Activated naive CD8-positive, alpha-beta T cell treated with anti-CD3 and anti-CD28 coated beads, Interleukin-2, amount 50 U/mL, for 24 hours (primary cell): ENCODE results near the gene ZMIZ1.
"Not testable (repeated sequence)": the region's sequence is repeated elsewhere in the genome, so short reads cannot be mapped to it uniquely, and the experiment has no call there.

Source experiments
- ATAC-seq: fragments of 150-1000 bp; cut with Tn5 transposase; one replicate; pipeline ENCODE4 v1.10.0; 2021
- DNase-seq: peaks from one replicate; pipeline ENCODE4 v3.0.0; 2021
- H3K27ac Mint-ChIP-seq: one replicate; pipeline ENCODE4 v1.8.0; 2021; ENCODE audit warnings: mild to moderate bottlenecking, mixed read lengths
- H3K27me3 Mint-ChIP-seq: one replicate; pipeline ENCODE4 v1.8.0; 2021; ENCODE audit warnings: mixed read lengths
- H3K36me3 Mint-ChIP-seq: one replicate; pipeline ENCODE4 v1.8.0; 2021; ENCODE audit warnings: low read depth, mixed read lengths
- H3K4me1 Mint-ChIP-seq: one replicate; pipeline ENCODE4 v1.8.0; 2021; ENCODE audit warnings: mixed read lengths
- H3K4me3 Mint-ChIP-seq: one replicate; pipeline ENCODE4 v1.8.0; 2021; ENCODE audit warnings: mild to moderate bottlenecking, moderate library complexity, mixed read lengths
- H3K9me3 Mint-ChIP-seq: one replicate; pipeline ENCODE4 v1.8.0; 2021; ENCODE audit warnings: mixed read lengths

Gene ZMIZ1

GRCh38 chr10:79026806-79027146 lies 42.0 kb upstream of the ZMIZ1 start:
- peak overlapping the region; percentile 15 for H3K27ac Mint-ChIP-seq

GRCh38 chr10:79027147-79028055 lies 41.4 kb upstream of the ZMIZ1 start:
- Mint-ChIP-seq H3K4me3 (no peak overlapping the region), H3K36me3 (no peaks in the 10 kb centered on the region)
- DNase-seq = peak; percentile 58

More at GRCh38 chr10:79026806-79027146, 42.0 kb upstream of the ZMIZ1 start:
- Mint-ChIP-seq H3K36me3 (no peaks in the 10 kb centered on the region), H3K9me3 (no peaks in the 10 kb centered on the region), H3K27me3 (no peaks in the 10 kb centered on the region), H3K4me1 (peaks cover 37% of the 10 kb centered on the region), H3K4me3 (no peak overlapping the region)
- ATAC-seq (no peak), DNase-seq (no peak)

GRCh38 chr10:79028056-79028430 lies 40.7 kb upstream of the ZMIZ1 start:
- no peak overlapping the region for H3K4me3 Mint-ChIP-seq
- H3K9me3 Mint-ChIP-seq = no peaks in the 10 kb centered on the region
- H3K27me3 Mint-ChIP-seq = no peaks in the 10 kb centered on the region
- H3K27ac Mint-ChIP-seq = peak overlapping the region; percentile 58
- ATAC-seq (no peak), DNase-seq (no peak)
- H3K4me1 Mint-ChIP-seq = peaks cover 37% of the 10 kb centered on the region
- no peaks in the 10 kb centered on the region for H3K36me3 Mint-ChIP-seq

More at GRCh38 chr10:79027147-79028055, 41.4 kb upstream of the ZMIZ1 start:
- peak; percentile 75 for ATAC-seq
- peak overlapping the region; percentile 58 for H3K27ac Mint-ChIP-seq
- no peaks in the 10 kb centered on the region for H3K9me3 Mint-ChIP-seq
- no peaks in the 10 kb centered on the region for H3K27me3 Mint-ChIP-seq
- H3K4me1 Mint-ChIP-seq = peaks cover 37% of the 10 kb centered on the region

GRCh38 chr10:79028451-79029010 lies 40.2 kb upstream of the ZMIZ1 start:
- Mint-ChIP-seq H3K4me3 (no peak overlapping the region), H3K9me3 (no peaks in the 10 kb centered on the region), H3K27ac (no peak overlapping the region), H3K4me1 (peaks cover 37% of the 10 kb centered on the region), H3K27me3 (no peaks in the 10 kb centered on the region), H3K36me3 (no peaks in the 10 kb centered on the region)
- ATAC-seq = no peak
- no peak for DNase-seq

GRCh38 chr10:79029478-79030390 lies 39.0 kb upstream of the ZMIZ1 start:
- DNase-seq = no peak
- Mint-ChIP-seq H3K9me3 (no peaks in the 10 kb centered on the region), H3K4me1 (peaks cover 31% of the 10 kb centered on the region), H3K4me3 (no peak overlapping the region), H3K27me3 (peaks cover 5% of the 10 kb centered on the region), H3K36me3 (no peaks in the 10 kb centered on the region), H3K27ac (no peak overlapping the region)
- ATAC-seq = no peak

GRCh38 chr10:79030705-79031104 lies 38.1 kb upstream of the ZMIZ1 start:
- ATAC-seq (no peak), DNase-seq (no peak)
- H3K27ac Mint-ChIP-seq = no peak overlapping the region

GRCh38 chr10:79031723-79032122 lies 37.0 kb upstream of the ZMIZ1 start:
- Mint-ChIP-seq H3K4me1 (peaks cover 16% of the 10 kb centered on the region), H3K27me3 (peaks cover 7% of the 10 kb centered on the region), H3K36me3 (no peaks in the 10 kb centered on the region), H3K27ac (no peak overlapping the region), H3K9me3 (no peaks in the 10 kb centered on the region), H3K4me3 (no peak overlapping the region)
- DNase-seq (no peak), ATAC-seq (no peak)

More at GRCh38 chr10:79030705-79031104, 38.1 kb upstream of the ZMIZ1 start:
- peaks cover 22% of the 10 kb centered on the region for H3K4me1 Mint-ChIP-seq
- H3K4me3 Mint-ChIP-seq = no peak overlapping the region
- no peaks in the 10 kb centered on the region for H3K9me3 Mint-ChIP-seq
- peaks cover 7% of the 10 kb centered on the region for H3K27me3 Mint-ChIP-seq
- no peaks in the 10 kb centered on the region for H3K36me3 Mint-ChIP-seq

- Mint-ChIP-seq H3K27ac (no peak overlapping the region), H3K9me3 (no peaks in the 10 kb centered on the region), H3K4me1 (no peaks in the 10 kb centered on the region), H3K4me3 (no peak overlapping the region), H3K27me3 (peaks cover 7% of the 10 kb centered on the region), H3K36me3 (no peaks in the 10 kb centered on the region)
- DNase-seq (no peak), ATAC-seq (no peak)
These were observed 34.4 kb upstream of the ZMIZ1 start for GRCh38 chr10:79034271-79034876.

GRCh38 chr10:79036416-79036815 lies 32.4 kb upstream of the ZMIZ1 start:
- H3K27ac Mint-ChIP-seq, H3K27me3 Mint-ChIP-seq, DNase-seq, H3K4me1 Mint-ChIP-seq, H3K36me3 Mint-ChIP-seq, H3K9me3 Mint-ChIP-seq, H3K4me3 Mint-ChIP-seq: not testable (repeated sequence)
- peak; percentile 49 for ATAC-seq

GRCh38 chr10:79038104-79038840 lies 30.5 kb upstream of the ZMIZ1 start:
- Mint-ChIP-seq H3K27me3 (peaks cover 7% of the 10 kb centered on the region), H3K4me1 (peaks cover 9% of the 10 kb centered on the region), H3K4me3 (no peak overlapping the region), H3K36me3 (no peaks in the 10 kb centered on the region), H3K27ac (no peak overlapping the region), H3K9me3 (no peaks in the 10 kb centered on the region)
- ATAC-seq (no peak), DNase-seq (no peak)

- Mint-ChIP-seq H3K4me3 (no peak overlapping the region), H3K27ac (no peak overlapping the region), H3K27me3 (peaks cover 7% of the 10 kb centered on the region), H3K9me3 (no peaks in the 10 kb centered on the region), H3K36me3 (no peaks in the 10 kb centered on the region), H3K4me1 (peaks cover 9% of the 10 kb centered on the region)
- DNase-seq (no peak), ATAC-seq (no peak)
These were observed 29.9 kb upstream of the ZMIZ1 start for GRCh38 chr10:79038841-79039201.

- Mint-ChIP-seq H3K27ac (no peak overlapping the region), H3K4me1 (peaks cover 15% of the 10 kb centered on the region), H3K4me3 (no peak overlapping the region), H3K9me3 (no peaks in the 10 kb centered on the region), H3K36me3 (no peaks in the 10 kb centered on the region), H3K27me3 (no peaks in the 10 kb centered on the region)
- ATAC-seq (no peak), DNase-seq (no peak)
These were observed 25.9 kb upstream of the ZMIZ1 start for GRCh38 chr10:79042639-79043411.

- DNase-seq (no peak), ATAC-seq (no peak)
- Mint-ChIP-seq H3K27ac (no peak overlapping the region), H3K27me3 (no peaks in the 10 kb centered on the region), H3K36me3 (no peaks in the 10 kb centered on the region), H3K4me1 (peaks cover 26% of the 10 kb centered on the region), H3K4me3 (no peak overlapping the region), H3K9me3 (no peaks in the 10 kb centered on the region)
These were observed 24.6 kb upstream of the ZMIZ1 start for GRCh38 chr10:79044036-79044632.
